ENCODE data around the gene RPS2. TPM values are rescaled to one million over a fixed set of nuclear protein-coding genes. Genes with fewer than 3 reads are reported as not detected.

The RPS2 gene
- total RNA-seq, 1 donor from 2014 or later = 5,082 TPM

GRCh38 chr16:1953734-1954133, 10.9 kb downstream of the RPS2 start:
- no peaks in the 10 kb centered on the region for H3K27me3 ChIP-seq (ENCODE audit: control insufficient read depth, insufficient read depth, low read length)
- no peak for DNase-seq (ENCODE audit: low read depth)
- no peaks in the 10 kb centered on the region for H3K36me3 ChIP-seq (ENCODE audit: control insufficient read depth, insufficient read depth, low read length)
- no peak overlapping the region for H3K4me3 ChIP-seq (ENCODE audit: low read depth, low read length)
- FAIRE-seq = no peak
- no peak for TF ChIP-seq CTCF (IDR thresholded peaks at IDR 0.05; ENCODE audit: insufficient read depth, low read length, severe bottlenecking)

GRCh38 chr16:1950559-1950958, 14.1 kb downstream of the RPS2 start:
- Histone ChIP-seq H3K36me3 (ENCODE audit: control insufficient read depth, insufficient read depth, low read length) (no peaks in the 10 kb centered on the region), H3K27me3 (ENCODE audit: control insufficient read depth, insufficient read depth, low read length) (no peaks in the 10 kb centered on the region), H3K4me3 (ENCODE audit: low read depth, low read length) (no peak overlapping the region)
- TF ChIP-seq CTCF (IDR thresholded peaks at IDR 0.05; ENCODE audit: insufficient read depth, low read length, severe bottlenecking) = no peak
- DNase-seq (ENCODE audit: low read depth) = no peak
- no peak for FAIRE-seq

GRCh38 chr16:1950047-1950446, 14.6 kb downstream of the RPS2 start:
- DNase-seq (ENCODE audit: low read depth) = peak; percentile 89
- Histone ChIP-seq H3K4me3 (ENCODE audit: low read depth, low read length) (no peak overlapping the region), H3K27me3 (ENCODE audit: control insufficient read depth, insufficient read depth, low read length) (no peaks in the 10 kb centered on the region), H3K36me3 (ENCODE audit: control insufficient read depth, insufficient read depth, low read length) (no peaks in the 10 kb centered on the region)
- FAIRE-seq = no peak
- peak; percentile 39 for TF ChIP-seq CTCF (IDR thresholded peaks at IDR 0.05; ENCODE audit: insufficient read depth, low read length, severe bottlenecking)

- Histone ChIP-seq H3K27me3 (ENCODE audit: control insufficient read depth, insufficient read depth, low read length) (no peaks in the 10 kb centered on the region), H3K4me3 (ENCODE audit: low read depth, low read length) (no peak overlapping the region), H3K36me3 (ENCODE audit: control insufficient read depth, insufficient read depth, low read length) (no peaks in the 10 kb centered on the region)
- no peak for TF ChIP-seq CTCF (IDR thresholded peaks at IDR 0.05; ENCODE audit: insufficient read depth, low read length, severe bottlenecking)
- no peak for FAIRE-seq
- peak; percentile 51 for DNase-seq (ENCODE audit: low read depth)
Observed at GRCh38 chr16:1949507-1949906, 15.1 kb downstream of the RPS2 start.

- DNase-seq (ENCODE audit: low read depth) (no peak), FAIRE-seq (no peak)
- Histone ChIP-seq H3K36me3 (ENCODE audit: control insufficient read depth, insufficient read depth, low read length) (no peaks in the 10 kb centered on the region), H3K27me3 (ENCODE audit: control insufficient read depth, insufficient read depth, low read length) (no peaks in the 10 kb centered on the region), H3K4me3 (ENCODE audit: low read depth, low read length) (no peak overlapping the region)
- no peak for TF ChIP-seq CTCF (IDR thresholded peaks at IDR 0.05; ENCODE audit: insufficient read depth, low read length, severe bottlenecking)
Observed at GRCh38 chr16:1947369-1947670, 17.3 kb downstream of the RPS2 start.

- TF ChIP-seq CTCF (IDR thresholded peaks at IDR 0.05; ENCODE audit: insufficient read depth, low read length, severe bottlenecking) = no peak
- no peak overlapping the region for H3K4me3 ChIP-seq (ENCODE audit: low read depth, low read length)
- no peak for FAIRE-seq
- no peaks in the 10 kb centered on the region for H3K36me3 ChIP-seq (ENCODE audit: control insufficient read depth, insufficient read depth, low read length)
- no peaks in the 10 kb centered on the region for H3K27me3 ChIP-seq (ENCODE audit: control insufficient read depth, insufficient read depth, low read length)
- DNase-seq (ENCODE audit: low read depth) = no peak
Observed at GRCh38 chr16:1946495-1947368, 17.9 kb downstream of the RPS2 start.
